Activated gamma-delta T cell (primary cell): ENCODE measurements around the gene AQP5.
A peak's percentile ranks its signal among the peaks of the same experiment; 100 is the strongest.

Experiments
- DNase-seq: peaks from one replicate; lab custom pipeline; 2025; lab: John Stamatoyannopoulos, UW

AQP5 gene

DNA sequence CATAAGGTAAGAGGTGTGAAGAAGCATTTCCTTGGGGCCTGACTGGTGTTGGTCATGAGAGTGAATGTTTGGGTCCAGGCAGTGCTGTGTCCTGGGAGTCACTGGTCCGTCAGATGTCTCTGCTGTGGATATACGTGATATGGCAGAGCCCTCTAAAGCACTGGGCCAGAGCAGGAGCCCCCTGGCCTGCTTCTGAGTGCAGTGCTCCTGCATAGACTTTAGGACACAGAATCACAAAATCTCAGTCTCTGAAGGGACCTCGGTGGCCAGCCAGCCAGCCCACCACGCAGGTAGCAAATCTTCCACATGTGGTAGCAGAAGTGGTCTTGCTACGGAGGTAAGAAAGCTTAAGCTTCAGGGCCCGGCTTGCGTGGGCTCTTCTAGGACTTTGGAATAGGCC, 29.6 kb upstream of the AQP5 start:
- DNase-seq, result no peak

GRCh38 chr12:49932533-49933130, 29.0 kb upstream of the AQP5 start:
- no peak for DNase-seq

GRCh38 chr12:49933796-49934195, 27.9 kb upstream of the AQP5 start:
- no peak for DNase-seq

GRCh38 chr12:49934505-49934904, 27.2 kb upstream of the AQP5 start:
- DNase-seq, result no peak

GRCh38 chr12:49936925-49937324, 24.7 kb upstream of the AQP5 start:
- DNase-seq, result no peak

- DNase-seq, result no peak
Observed at GRCh38 chr12:49937639-49938300, 23.9 kb upstream of the AQP5 start.

GRCh38 chr12:49939307-49939706, 22.4 kb upstream of the AQP5 start:
- DNase-seq, result no peak

DNA sequence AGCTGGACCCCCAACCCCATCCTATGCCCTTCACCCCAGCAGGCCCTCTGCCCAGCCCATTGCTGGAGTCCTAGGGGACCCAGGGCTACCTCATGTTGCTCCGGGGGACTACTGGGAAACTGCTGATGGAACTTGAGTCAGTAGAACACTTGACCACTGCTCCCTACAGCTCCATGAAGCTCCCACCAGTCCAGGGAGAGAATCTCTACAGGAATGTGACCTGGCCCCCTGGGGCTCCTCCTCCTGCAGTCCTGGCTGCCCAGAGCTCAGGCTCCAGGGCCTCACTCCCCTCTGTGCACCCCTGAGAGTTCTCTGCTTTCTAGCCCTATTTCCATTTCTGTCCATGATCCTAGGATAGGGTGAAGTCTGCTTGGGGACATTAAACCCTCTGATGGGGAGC, 22.0 kb upstream of the AQP5 start:
- DNase-seq, result no peak

DNA sequence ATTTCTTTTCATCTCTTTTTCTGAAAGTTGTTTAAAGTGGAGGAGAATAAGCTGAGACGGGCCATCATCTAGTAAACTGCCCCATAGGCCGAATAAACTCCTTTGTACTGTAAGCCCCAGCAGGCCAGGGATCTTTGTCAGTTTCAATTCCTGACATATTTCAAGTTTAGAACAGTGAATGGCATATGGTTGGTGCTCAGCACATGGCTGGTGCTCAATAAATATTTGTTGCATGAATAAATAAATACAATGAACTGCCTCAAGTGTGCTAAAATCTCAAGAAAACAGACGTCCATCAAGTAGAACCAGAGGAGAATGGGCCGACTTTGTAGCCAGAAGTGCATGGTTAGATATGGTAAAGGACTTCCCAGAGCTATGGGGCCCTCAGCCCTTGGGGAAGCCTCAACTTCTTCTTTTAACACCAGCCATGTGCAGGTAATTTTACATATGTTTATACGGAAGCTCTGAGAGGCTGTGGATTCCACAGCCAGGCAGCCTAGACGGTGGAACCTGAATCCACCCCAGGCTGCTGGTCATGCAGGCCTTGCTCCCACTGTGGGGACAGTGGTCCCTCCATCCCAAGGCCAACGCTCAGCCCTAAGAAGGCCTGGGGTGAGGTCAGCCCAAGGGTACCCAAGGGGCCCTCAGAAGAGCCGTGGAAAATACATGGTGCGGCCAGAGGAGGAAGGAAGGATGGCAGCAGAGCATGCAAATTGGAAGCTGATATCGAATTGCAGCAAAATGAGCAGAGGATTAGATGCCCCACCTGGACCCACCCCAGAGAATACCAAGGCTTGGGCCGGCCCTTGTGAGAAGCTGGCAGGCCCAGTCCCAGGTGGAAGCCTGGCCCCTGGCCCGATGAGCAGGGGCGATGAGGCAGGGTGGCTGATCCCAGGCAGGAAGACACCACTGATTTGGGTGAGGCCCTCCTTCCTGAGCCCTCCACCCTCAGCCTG, 19.8 kb upstream of the AQP5 start:
- DNase-seq, result no peak

DNA sequence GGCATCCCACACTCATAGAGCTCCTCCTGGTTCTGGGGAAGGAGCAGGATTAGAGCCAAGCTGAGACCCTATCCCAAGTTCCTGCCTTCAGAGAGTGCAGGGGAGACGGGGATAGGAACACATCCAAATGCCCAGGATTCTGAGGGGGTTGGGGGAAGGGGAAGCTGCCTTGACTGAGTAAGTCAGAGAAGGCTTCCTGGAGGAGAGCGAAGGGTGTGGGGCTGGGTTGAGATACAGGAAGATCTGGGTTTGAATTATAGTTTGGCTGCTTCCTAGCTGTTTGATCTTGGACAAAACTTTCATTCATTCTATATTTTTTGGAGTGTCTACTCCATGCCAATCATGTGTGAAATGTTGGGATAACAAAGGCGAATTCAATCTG, 19.2 kb upstream of the AQP5 start:
- DNase-seq, result no peak

DNA sequence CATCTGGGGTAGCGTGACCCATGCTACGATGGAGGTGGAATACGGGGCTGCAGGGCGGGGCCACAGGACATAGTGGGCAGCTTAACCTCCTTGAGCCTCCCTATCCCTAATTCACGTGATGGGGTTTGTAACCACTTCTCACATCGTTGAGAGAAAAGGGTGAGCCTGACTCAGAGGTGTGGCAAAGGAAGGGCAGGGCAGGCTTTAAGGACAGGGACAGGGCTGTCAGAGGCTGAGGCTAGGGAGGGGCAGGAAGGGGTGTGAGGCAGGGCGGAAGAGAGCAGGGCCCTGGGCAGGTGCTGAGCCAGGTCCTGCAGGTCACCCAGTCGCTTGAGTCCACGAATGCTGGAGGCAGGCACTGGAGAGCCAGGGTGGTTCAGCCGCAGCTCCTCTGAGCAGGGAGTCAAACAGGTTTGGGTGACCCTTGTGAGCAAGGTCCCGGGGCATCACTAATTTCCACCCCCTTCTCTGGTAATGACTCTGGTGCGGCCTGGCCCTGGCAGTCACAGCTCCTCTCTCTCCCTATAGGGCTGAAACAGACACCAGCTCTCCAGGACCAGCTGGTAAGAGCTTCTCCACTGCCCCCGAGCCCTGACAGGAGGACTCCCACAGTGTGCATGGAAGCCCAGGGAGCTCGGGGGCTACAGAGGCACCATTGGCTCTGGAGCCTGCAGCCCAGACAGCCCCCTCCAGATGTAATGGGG, 18.6 kb upstream of the AQP5 start:
- no peak for DNase-seq

GRCh38 chr12:49943625-49943960, 18.1 kb upstream of the AQP5 start:
- DNase-seq, result no peak

GRCh38 chr12:49944046-49944445, 17.6 kb upstream of the AQP5 start:
- DNase-seq, result no peak

DNA sequence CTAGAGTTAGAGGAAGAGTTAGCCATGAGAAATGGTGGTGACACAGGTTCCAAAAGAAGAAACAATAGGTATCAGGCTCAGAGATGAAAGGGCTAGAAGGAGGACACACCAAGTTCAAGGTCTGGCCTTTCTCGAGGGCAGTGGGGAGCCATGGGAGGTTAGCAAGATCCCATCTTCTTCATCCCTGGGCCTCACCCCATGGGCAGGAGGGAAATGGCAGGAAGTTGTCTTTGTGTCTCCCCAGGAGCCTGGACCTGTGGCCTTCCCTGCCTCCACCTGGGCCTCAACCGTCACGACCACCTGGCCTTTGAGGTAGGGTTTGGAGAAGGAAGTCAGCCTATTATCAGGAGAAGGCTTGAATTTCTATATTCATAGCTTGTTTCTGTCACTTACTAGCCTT, 17.0 kb upstream of the AQP5 start:
- no peak for DNase-seq

DNA sequence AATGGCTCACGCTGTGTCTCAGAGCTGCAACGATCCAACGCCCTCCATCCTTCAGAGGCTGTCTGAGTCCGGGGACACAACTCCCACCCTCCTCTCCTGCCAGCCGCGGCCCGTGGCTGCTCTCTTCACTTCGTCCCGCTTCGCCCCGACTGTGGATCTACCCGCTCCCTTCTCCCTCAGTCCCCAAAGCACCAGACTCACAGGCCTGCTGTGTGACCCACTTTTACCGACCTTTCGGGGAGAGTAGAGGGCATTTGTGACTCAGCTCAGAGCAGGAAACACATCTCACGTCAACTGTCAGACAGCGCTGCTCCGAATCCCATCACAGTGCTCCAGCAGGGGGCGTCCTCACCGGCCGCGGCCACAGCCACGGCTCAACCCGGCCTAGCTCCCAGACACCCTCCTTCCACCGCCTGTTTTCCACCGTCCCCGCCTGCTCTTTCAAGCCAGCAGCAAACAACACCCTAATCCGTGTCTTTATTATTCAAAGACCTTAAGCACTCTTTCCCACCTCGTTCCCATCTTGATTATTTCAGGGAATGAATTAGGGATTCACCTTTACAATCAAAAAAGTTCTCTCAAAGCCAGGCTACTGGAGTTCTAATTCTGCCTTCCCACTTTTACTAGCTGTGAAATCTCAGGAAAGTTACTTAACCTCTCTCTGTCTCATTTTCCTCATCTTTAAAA, 16.1 kb upstream of the AQP5 start:
- DNase-seq, result peak; percentile 35

GRCh38 chr12:49946086-49946485, 15.6 kb upstream of the AQP5 start:
- no peak for DNase-seq

- no peak for DNase-seq
Observed at GRCh38 chr12:49946497-49946896, 15.2 kb upstream of the AQP5 start.

- DNase-seq, result no peak
Observed at GRCh38 chr12:49947593-49948226, 14.0 kb upstream of the AQP5 start.

DNA sequence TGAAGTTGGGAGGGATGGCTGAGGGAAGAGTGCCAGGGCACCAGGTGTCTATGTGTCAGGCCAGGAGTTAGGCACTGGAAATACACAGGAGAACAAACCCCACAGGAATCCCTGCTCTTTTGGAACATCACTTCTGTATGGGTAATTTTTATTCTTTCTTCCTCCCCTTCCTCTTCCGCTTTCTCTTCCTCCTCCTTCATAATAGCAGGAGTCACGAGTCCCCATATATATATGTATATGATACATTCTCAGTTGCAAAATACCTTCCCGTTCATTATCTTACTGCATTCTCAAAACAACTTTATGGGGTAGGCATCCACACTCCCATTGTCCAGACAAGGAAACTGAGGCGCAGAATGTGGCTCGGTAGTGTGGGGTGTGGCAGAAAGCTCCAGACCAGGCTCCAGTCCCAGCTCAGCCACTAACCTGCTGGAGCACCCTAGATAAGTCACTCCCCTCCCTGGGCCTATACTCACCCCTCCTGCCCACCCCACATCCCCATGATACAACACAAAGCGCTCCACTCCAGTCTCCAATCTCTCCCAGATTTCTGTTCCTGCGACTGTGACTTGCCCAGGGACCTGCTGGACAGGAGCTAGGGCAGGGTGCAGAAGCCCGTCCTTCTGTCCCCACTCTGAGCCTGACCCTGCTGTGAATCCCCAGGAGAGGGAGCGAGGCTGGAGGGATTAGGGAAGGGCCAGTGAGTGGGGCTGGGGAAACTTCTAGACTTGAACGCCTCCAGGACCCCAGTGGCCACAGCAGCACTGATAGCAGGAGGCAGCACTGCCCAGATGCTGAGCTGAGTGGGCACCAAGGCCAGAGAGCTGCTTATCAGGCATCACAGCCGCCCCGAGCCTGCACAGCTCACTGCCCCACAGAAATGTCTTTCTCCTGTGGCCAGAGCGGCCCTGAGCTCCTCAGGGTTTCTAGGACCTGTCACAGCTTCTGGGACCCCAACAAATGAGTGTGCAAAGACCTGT, 12.5 kb upstream of the AQP5 start:
- DNase-seq, result no peak

- DNase-seq, result no peak
Observed at GRCh38 chr12:49949866-49950265, 11.8 kb upstream of the AQP5 start.
